SK-N-SH (cell line): ENCODE data around the gene BBS9.

ENCODE experiments used
- EP300 ChIP-seq, 2 experiments: IDR thresholded peaks; 2 replicates each; pipeline versions ENCODE4 v1.4.0 to v1.6.1; 2012; ENCODE audit warnings: borderline replicate concordance in 1 of 2, low read depth in 1 of 2, low read length in 1 of 2
- EZH2phosphoT487 ChIP-seq: fragments of 200-600 bp; sonication (generic); IDR thresholded peaks from 2 replicates; pipeline ENCODE4 v1.6.1; 2017; ENCODE audit warnings: low read depth, mixed run types, mild to moderate bottlenecking, antibody characterized with exemption, moderate library complexity, borderline replicate concordance
- FOSL2 ChIP-seq: IDR thresholded peaks from 2 replicates; pipeline ENCODE4 v1.4.0; 2012; ENCODE audit warnings: low read depth, mild to moderate bottlenecking, moderate library complexity, borderline replicate concordance
- GATA2 ChIP-seq: sonication (generic); formaldehyde crosslinking; IDR thresholded peaks from 2 replicates; pipeline ENCODE4 v1.5.0; 2020; ENCODE audit warnings: mild to moderate bottlenecking, missing genetic modification reagents
- JUND ChIP-seq: IDR thresholded peaks from 2 replicates; pipeline ENCODE4 v1.4.0; 2012
- NFIC ChIP-seq: IDR thresholded peaks from 2 replicates; pipeline ENCODE4 v1.4.0; 2012; ENCODE audit warnings: borderline replicate concordance
- POLR2AphosphoS5 ChIP-seq: IDR thresholded peaks from 2 replicates; pipeline ENCODE4 v1.6.1; 2012; ENCODE audit warnings: low read depth, low read length
- RCOR1 ChIP-seq: fragments of 150-350 bp; IDR thresholded peaks from 2 replicates; pipeline ENCODE4 v1.6.1; 2017; ENCODE audit warnings: antibody characterized with exemption, low read length
- YY1 ChIP-seq: IDR thresholded peaks from 2 replicates; pipeline ENCODE4 v1.4.0; 2012; ENCODE audit warnings: low read depth, mild to moderate bottlenecking
- TF ChIP-seq, protein P1 (sequence below): fragments of 200-600 bp; sonication (generic); IDR thresholded peaks from 2 replicates; pipeline ENCODE4 v1.6.1; 2017; ENCODE audit warnings: antibody characterized with exemption, mild to moderate bottlenecking, moderate library complexity
- TF ChIP-seq, protein P2 (sequence below): IDR thresholded peaks from 2 replicates; pipeline ENCODE4 v1.4.0; 2012; ENCODE audit warnings: low read depth
- TF ChIP-seq, protein P3 (sequence below): IDR thresholded peaks from 2 replicates; pipeline ENCODE4 v1.4.0; 2012; ENCODE audit warnings: low read depth, borderline replicate concordance

DNA sequence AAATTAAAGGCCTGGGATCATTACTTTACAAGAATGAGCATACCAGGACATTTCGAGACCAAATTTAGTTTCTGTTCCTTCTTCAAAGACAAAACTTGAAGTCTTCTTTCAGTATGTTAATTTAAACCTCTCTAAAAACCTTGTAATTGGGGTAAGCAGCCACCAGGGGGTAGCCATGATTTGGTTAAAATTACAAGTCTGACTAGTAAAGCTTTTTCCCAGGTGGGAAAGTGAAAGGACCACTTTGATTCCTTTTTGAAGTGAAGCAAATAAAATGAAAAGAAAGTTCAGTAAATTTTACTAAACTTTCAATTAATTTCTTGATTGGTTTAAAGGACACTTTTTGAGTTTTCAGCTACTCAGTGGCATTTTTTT, 294.3 kb downstream of the BBS9 start:
- no peak for TF ChIP-seq POLR2AphosphoS5
- TF ChIP-seq EZH2phosphoT487, result no peak
- TF ChIP-seq, protein P1, sequence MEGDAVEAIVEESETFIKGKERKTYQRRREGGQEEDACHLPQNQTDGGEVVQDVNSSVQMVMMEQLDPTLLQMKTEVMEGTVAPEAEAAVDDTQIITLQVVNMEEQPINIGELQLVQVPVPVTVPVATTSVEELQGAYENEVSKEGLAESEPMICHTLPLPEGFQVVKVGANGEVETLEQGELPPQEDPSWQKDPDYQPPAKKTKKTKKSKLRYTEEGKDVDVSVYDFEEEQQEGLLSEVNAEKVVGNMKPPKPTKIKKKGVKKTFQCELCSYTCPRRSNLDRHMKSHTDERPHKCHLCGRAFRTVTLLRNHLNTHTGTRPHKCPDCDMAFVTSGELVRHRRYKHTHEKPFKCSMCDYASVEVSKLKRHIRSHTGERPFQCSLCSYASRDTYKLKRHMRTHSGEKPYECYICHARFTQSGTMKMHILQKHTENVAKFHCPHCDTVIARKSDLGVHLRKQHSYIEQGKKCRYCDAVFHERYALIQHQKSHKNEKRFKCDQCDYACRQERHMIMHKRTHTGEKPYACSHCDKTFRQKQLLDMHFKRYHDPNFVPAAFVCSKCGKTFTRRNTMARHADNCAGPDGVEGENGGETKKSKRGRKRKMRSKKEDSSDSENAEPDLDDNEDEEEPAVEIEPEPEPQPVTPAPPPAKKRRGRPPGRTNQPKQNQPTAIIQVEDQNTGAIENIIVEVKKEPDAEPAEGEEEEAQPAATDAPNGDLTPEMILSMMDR, result peak; percentile 50
- no peak for TF ChIP-seq FOSL2
- TF ChIP-seq YY1, result no peak
- TF ChIP-seq EP300 (IDR thresholded peaks at IDR 0.05; ENCODE audit: borderline replicate concordance in 1 of 2, low read depth in 1 of 2, low read length in 1 of 2), result no peak
- no peak for TF ChIP-seq RCOR1
- TF ChIP-seq, protein P2, sequence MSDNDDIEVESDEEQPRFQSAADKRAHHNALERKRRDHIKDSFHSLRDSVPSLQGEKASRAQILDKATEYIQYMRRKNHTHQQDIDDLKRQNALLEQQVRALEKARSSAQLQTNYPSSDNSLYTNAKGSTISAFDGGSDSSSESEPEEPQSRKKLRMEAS, result no peak
- no peak for TF ChIP-seq GATA2
- TF ChIP-seq JUND, result no peak
- TF ChIP-seq NFIC, result no peak
- TF ChIP-seq, protein P3, sequence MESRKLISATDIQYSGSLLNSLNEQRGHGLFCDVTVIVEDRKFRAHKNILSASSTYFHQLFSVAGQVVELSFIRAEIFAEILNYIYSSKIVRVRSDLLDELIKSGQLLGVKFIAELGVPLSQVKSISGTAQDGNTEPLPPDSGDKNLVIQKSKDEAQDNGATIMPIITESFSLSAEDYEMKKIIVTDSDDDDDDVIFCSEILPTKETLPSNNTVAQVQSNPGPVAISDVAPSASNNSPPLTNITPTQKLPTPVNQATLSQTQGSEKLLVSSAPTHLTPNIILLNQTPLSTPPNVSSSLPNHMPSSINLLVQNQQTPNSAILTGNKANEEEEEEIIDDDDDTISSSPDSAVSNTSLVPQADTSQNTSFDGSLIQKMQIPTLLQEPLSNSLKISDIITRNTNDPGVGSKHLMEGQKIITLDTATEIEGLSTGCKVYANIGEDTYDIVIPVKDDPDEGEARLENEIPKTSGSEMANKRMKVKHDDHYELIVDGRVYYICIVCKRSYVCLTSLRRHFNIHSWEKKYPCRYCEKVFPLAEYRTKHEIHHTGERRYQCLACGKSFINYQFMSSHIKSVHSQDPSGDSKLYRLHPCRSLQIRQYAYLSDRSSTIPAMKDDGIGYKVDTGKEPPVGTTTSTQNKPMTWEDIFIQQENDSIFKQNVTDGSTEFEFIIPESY, result no peak
